Neural cell (in vitro differentiated cells): Measurements from ENCODE around the gene SYT7.

Experiments
- CTCF ChIP-seq: fragments of 450-650 bp; IDR thresholded peaks from 2 replicates; pipeline ENCODE4 v1.5.1; 2014; ENCODE audit warnings: antibody characterized with exemption, mild to moderate bottlenecking, moderate library complexity; ENCODE audit not compliant: poor library complexity, severe bottlenecking
- EP300 ChIP-seq: fragments of 450-650 bp; conservative IDR thresholded peaks from 2 replicates; pipeline ENCODE4 v1.6.1; 2014; ENCODE audit warnings: antibody characterized with exemption, mild to moderate bottlenecking, moderate library complexity; ENCODE audit not compliant: poor library complexity, severe bottlenecking
- EZH2 ChIP-seq: fragments of 200-600, 300-800 bp; shearing (Covaris generic), sonication (generic); IDR thresholded peaks from 2 replicates; pipeline ENCODE4 v1.6.1; 2014; ENCODE audit warnings: antibody characterized with exemption, low read length, borderline replicate concordance, mild to moderate bottlenecking; ENCODE audit not compliant: insufficient read depth, poor library complexity, severe bottlenecking
- MXI1 ChIP-seq: fragments of 450-650 bp; conservative IDR thresholded peaks from 2 replicates; pipeline ENCODE4 v1.6.1; 2014; ENCODE audit warnings: antibody characterized with exemption, mild to moderate bottlenecking; ENCODE audit not compliant: poor library complexity, severe bottlenecking
- POLR2AphosphoS5 ChIP-seq: IDR thresholded peaks from 2 replicates; pipeline ENCODE4 v1.6.1; 2012
- RAD21 ChIP-seq: fragments of 450-650 bp; conservative IDR thresholded peaks from 2 replicates; pipeline ENCODE4 v1.6.1; 2014; ENCODE audit warnings: antibody characterized with exemption, mild to moderate bottlenecking, moderate library complexity
- REST ChIP-seq: IDR thresholded peaks from 2 replicates; pipeline ENCODE4 v1.6.1; 2012; ENCODE audit warnings: borderline replicate concordance
- SMC3 ChIP-seq: fragments of 450-650 bp; conservative IDR thresholded peaks from 2 replicates; pipeline ENCODE4 v1.6.1; 2014; ENCODE audit warnings: antibody characterized with exemption, mild to moderate bottlenecking, moderate library complexity; ENCODE audit not compliant: poor library complexity
- TAF1 ChIP-seq: IDR thresholded peaks from 2 replicates; pipeline ENCODE4 v1.6.1; 2012; ENCODE audit warnings: low read depth

DNA sequence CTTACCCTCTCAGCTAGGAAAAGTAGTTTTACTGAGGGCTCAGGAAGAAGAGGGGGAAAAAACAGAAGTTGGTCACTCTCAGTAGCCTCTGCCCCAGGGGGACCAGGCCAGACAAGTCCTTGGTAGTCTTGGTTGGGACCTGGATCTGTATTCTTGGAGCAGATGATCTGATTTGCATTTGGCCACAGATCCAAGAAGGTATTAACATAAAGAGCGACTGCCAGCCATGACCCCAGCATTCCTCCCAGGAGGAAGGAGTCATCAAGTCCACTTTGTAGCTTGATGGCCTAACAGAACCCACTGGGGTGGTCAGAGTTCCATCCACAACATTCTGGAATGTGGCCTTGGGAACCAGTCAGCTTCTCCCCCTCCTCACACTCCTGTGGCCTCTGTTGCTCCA is 78.4 kb downstream of the SYT7 start:
- no peak for TF ChIP-seq EZH2
- TF ChIP-seq CTCF: no peak
- TF ChIP-seq MXI1: no peak
- TF ChIP-seq SMC3: no peak
- TF ChIP-seq TAF1: no peak
- no peak for TF ChIP-seq EP300
- no peak for TF ChIP-seq REST
- TF ChIP-seq POLR2AphosphoS5: no peak
- TF ChIP-seq RAD21: no peak
